ENCODE data around the gene ZCRB1. TPM values are rescaled to one million over a fixed set of nuclear protein-coding genes. Genes with fewer than 3 reads are reported as not detected.
"Not testable (repeated sequence)": the region's sequence is repeated elsewhere in the genome, so short reads cannot be mapped to it uniquely, and the experiment has no call there.

The ZCRB1 gene
- total RNA-seq, 1 donor from 2014 or later: 43.5 TPM

DNA sequence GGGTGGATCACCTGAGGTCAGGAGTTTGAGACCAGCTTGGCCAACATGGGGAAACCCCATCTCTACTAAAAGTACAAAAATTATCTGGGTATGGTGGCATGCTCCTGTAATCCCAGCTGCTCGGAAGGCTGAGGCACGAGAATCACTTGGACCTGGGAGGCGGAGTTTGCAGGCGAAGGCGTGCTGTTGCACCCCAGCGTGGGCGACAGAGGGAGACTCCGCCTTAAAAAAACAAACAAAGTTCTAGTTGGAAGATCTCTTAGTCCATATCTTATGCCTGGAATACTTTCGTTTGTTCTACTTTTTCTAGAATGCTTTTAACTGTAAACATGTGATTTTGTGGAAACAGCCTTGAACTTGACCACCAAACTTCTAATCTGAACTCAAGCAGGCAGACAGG lies 38.8 kb upstream of the ZCRB1 start:
- ATAC-seq: no peak
- Histone ChIP-seq H3K4me1 (no peaks in the 10 kb centered on the region), H3K27me3 (ENCODE audit: low read depth) (no peaks in the 10 kb centered on the region), H3K4me3 (no peak overlapping the region), H3K36me3 (no peaks in the 10 kb centered on the region), H3K9me3 (no peaks in the 10 kb centered on the region), H3K27ac (no peak overlapping the region)
- TF ChIP-seq CTCF (IDR thresholded peaks at IDR 0.05): no peak
- intact Hi-C loops (cut with DNase I): no loop called here
- DNase-seq: no peak

- H3K9me3 ChIP-seq: no peaks in the 10 kb centered on the region
- H3K27me3 ChIP-seq (ENCODE audit: low read depth): no peaks in the 10 kb centered on the region
- no peak overlapping the region for H3K4me3 ChIP-seq
- intact Hi-C loops (cut with DNase I): no loop called here
- ATAC-seq (no peak), DNase-seq (no peak)
- no peaks in the 10 kb centered on the region for H3K36me3 ChIP-seq
- H3K27ac ChIP-seq: no peak overlapping the region
- no peaks in the 10 kb centered on the region for H3K4me1 ChIP-seq
- TF ChIP-seq CTCF (IDR thresholded peaks at IDR 0.05): no peak
Observed at GRCh38 chr12:42362647-42363260, 36.9 kb upstream of the ZCRB1 start.

GRCh38 chr12:42361909-42362646 lies 36.2 kb upstream of the ZCRB1 start:
- intact Hi-C loops (cut with DNase I): no loop called here
- no peak overlapping the region for H3K27ac ChIP-seq
- H3K4me1 ChIP-seq: no peaks in the 10 kb centered on the region
- DNase-seq: no peak
- no peak for TF ChIP-seq CTCF (IDR thresholded peaks at IDR 0.05)
- no peak overlapping the region for H3K4me3 ChIP-seq
- no peaks in the 10 kb centered on the region for H3K9me3 ChIP-seq
- H3K36me3 ChIP-seq: no peaks in the 10 kb centered on the region
- H3K27me3 ChIP-seq (ENCODE audit: low read depth): no peaks in the 10 kb centered on the region
- ATAC-seq: no peak

DNA sequence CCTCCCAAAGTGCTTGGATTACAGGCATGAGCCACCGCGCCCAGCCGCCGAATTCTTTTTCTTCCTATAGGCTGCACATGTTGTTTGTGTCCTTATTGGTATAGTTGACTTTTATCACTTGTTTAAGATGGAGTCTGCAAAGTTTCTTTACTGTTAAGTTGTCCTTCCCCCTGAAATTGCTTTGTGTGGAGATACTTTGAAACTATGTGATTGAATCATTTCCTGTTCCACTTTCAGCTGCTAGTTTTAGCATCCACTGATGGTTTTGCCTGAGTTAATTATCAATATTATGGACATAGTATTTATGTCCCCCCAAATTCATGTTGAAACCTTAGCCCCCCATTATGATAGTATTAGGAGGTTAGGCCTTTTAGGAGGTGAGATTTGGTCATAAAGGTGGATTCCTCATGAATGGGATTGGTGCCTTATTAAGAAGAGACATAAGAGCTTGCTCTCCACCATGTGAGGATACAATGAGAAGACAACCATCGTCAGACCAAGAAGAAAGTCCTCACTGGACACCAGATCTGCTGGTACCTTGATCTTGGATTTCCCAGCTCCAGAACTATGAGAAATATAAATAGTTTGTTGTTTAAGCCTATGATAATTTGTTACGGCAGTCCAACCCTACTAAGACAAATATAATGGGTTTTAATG lies 35.0 kb upstream of the ZCRB1 start:
- DNase-seq (no peak), ATAC-seq (no peak)
- no peaks in the 10 kb centered on the region for H3K27me3 ChIP-seq (ENCODE audit: low read depth)
- no peaks in the 10 kb centered on the region for H3K4me1 ChIP-seq
- no peak overlapping the region for H3K4me3 ChIP-seq
- no peaks in the 10 kb centered on the region for H3K9me3 ChIP-seq
- TF ChIP-seq CTCF (IDR thresholded peaks at IDR 0.05): no peak
- peaks cover 9% of the 10 kb centered on the region for H3K36me3 ChIP-seq
- no peak overlapping the region for H3K27ac ChIP-seq
- intact Hi-C loops (cut with DNase I): no loop called here

DNA sequence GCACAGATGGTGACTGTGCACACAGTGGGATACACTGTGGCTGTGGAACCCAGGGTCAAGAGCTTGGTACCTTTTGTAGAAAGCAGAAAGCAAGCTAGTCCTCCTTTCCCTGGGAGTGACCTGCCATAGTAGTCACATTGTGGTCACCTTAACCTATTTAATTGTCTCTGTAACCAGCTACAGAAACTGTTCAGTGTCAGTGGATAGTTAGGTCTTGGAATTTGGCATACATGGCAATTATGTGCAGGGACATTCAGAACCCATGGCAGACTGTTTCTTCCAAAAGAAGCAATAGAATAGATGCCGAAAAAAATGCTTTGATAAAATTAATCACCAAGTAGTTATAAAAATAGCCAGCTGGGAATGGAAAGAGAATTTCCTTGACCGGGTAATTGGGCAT lies 30.4 kb upstream of the ZCRB1 start:
- no peak overlapping the region for H3K4me3 ChIP-seq
- TF ChIP-seq CTCF (IDR thresholded peaks at IDR 0.05): no peak
- no peak overlapping the region for H3K27ac ChIP-seq
- no peaks in the 10 kb centered on the region for H3K4me1 ChIP-seq
- ATAC-seq: no peak
- DNase-seq: no peak
- intact Hi-C loops (cut with DNase I): no loop called here
- H3K36me3 ChIP-seq: peaks cover 36% of the 10 kb centered on the region
- H3K9me3 ChIP-seq: no peaks in the 10 kb centered on the region
- H3K27me3 ChIP-seq (ENCODE audit: low read depth): no peaks in the 10 kb centered on the region

DNA sequence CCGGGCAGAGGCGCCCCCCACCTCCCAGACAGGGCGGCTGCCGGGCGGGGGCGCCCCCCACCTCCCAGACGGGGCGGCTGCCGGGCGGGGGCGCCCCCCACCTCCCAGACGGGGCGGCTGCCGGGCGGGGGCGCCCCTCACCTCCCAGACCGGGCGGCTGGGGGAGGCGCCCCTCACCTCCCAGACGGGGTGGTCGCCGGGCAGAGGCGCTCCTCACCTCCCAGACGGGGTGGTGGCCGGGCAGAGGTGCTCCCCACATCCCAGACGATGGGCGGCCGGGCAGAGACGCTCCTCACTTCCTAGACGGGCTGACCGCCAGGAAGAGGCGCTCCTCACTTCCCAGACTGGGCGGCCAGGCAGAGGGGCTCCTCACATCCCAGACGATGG lies 24.1 kb upstream of the ZCRB1 start:
- peaks cover 18% of the 10 kb centered on the region for H3K36me3 ChIP-seq
- intact Hi-C loops (cut with DNase I); ATAC-seq; DNase-seq; H3K9me3 ChIP-seq; H3K4me1 ChIP-seq; H3K4me3 ChIP-seq; H3K27ac ChIP-seq; H3K27me3 ChIP-seq (ENCODE audit: low read depth): not testable (repeated sequence)

GRCh38 chr12:42349119-42350020 lies 23.5 kb upstream of the ZCRB1 start:
- H3K27me3 ChIP-seq (ENCODE audit: low read depth); DNase-seq; H3K27ac ChIP-seq; H3K4me3 ChIP-seq; intact Hi-C loops (cut with DNase I); H3K4me1 ChIP-seq; H3K9me3 ChIP-seq: not testable (repeated sequence)
- ATAC-seq: peak in 1 of 2 donors; percentile 56
- peaks cover 16% of the 10 kb centered on the region for H3K36me3 ChIP-seq

Data from lower lobe of right lung (tissue), 2 donors.